Measurements from ENCODE around the gene HEXD.
"Not testable (repeated sequence)": the region's sequence is repeated elsewhere in the genome, so short reads cannot be mapped to it uniquely, and the experiment has no call there.

The HEXD gene

GRCh38 chr17:82452162-82452561, 34.0 kb downstream of the HEXD start:
- H3K9me3 Mint-ChIP-seq, result peaks cover 4% of the 10 kb centered on the region
- H3K4me1 Mint-ChIP-seq, result peaks cover 47% of the 10 kb centered on the region
- no peak for DNase-seq
- H3K36me3 Mint-ChIP-seq, result peaks cover 41% of the 10 kb centered on the region
- H3K27me3 Mint-ChIP-seq, result no peaks in the 10 kb centered on the region
- peak overlapping the region; percentile 98 for H3K27ac Mint-ChIP-seq
- CTCF ChIA-PET, result interaction anchor here (0.7 kb wide), 1 partner anchor 102 kb away, joined by 3 read pairs; no protein-coding TSS in a partner anchor
- H3K4me3 Mint-ChIP-seq, result peak overlapping the region; percentile 96

- CTCF ChIA-PET, H3K27me3 Mint-ChIP-seq: not testable (repeated sequence)
- peaks cover 49% of the 10 kb centered on the region for H3K4me1 Mint-ChIP-seq
Observed at GRCh38 chr17:82453151-82453550, 35.0 kb downstream of the HEXD start.

GRCh38 chr17:82453706-82454105, 35.6 kb downstream of the HEXD start:
- H3K4me3 Mint-ChIP-seq, H3K27ac Mint-ChIP-seq, H3K9me3 Mint-ChIP-seq, DNase-seq, CTCF ChIA-PET, H3K27me3 Mint-ChIP-seq: not testable (repeated sequence)
- peaks cover 49% of the 10 kb centered on the region for H3K4me1 Mint-ChIP-seq
- peaks cover 42% of the 10 kb centered on the region for H3K36me3 Mint-ChIP-seq

More at GRCh38 chr17:82453151-82453550, 35.0 kb downstream of the HEXD start:
- H3K4me3 Mint-ChIP-seq, DNase-seq, H3K9me3 Mint-ChIP-seq: not testable (repeated sequence)
- peaks cover 42% of the 10 kb centered on the region for H3K36me3 Mint-ChIP-seq
- peak overlapping the region; percentile 69 for H3K27ac Mint-ChIP-seq

DNA sequence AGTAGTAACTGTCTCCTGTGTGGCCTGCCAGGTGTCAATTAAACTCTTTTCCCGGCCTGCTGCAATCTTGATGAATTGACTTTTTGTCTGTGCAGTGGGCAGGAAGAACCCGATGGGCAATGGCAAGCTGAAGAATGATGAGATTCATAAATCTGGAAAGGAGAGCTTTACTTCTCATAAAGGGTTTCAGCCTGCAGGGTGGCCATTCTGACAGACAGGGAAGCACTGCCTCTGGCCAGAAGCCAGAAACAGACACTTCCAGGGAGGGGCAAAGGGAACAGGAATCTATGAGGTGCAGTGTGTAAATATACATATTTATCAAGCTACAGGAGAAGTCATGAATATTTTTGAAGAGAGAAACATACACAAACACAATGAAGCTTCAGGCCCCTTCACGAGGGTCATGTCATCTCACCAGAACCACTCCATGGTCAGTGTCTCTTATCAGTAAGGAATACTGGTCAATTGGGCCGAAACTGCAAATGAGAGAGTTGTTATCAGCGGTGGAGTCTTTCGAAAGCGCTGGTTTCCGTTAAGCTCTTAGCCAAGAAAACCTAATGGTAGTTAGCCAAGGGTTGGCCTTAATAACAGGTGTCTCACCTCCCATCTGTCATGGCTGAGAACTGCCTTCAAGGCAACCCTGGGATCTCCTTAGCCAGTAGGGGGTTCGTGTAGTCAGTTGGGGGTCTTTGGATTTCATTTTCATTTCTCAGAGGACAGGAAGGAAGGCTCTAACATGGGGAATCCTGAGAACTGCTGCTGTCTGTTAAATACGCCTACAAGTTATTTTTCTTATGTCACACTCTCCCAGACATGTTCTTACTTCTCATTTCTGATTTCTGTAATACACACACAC, 39.2 kb downstream of the HEXD start:
- H3K27me3 Mint-ChIP-seq, result no peaks in the 10 kb centered on the region
- peak overlapping the region; percentile 94 for H3K4me3 Mint-ChIP-seq
- DNase-seq, result no peak
- peaks cover 4% of the 10 kb centered on the region for H3K9me3 Mint-ChIP-seq
- H3K36me3 Mint-ChIP-seq, result peaks cover 47% of the 10 kb centered on the region
- H3K27ac Mint-ChIP-seq, result peak overlapping the region; percentile 93
- peaks cover 46% of the 10 kb centered on the region for H3K4me1 Mint-ChIP-seq
- CTCF ChIA-PET, result interaction anchor here (1.2 kb wide), 1 partner anchor 38 kb away, joined by 3 read pairs; no protein-coding TSS in a partner anchor

DNA sequence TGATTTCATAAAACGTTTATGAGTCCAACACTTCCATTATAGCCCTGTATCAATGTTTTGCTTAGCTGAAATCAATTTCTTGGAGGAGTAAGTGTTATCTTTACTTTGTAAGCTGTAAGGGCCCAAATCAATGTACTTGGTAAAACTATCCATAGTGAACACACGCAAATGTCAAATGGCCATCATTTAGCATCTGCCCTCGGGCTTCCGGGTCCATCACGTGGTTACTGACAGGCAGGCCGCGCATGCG, 39.7 kb downstream of the HEXD start:
- CTCF ChIA-PET, result interaction anchor here (1.2 kb wide), 1 partner anchor 39 kb away, joined by 3 read pairs; no protein-coding TSS in a partner anchor
- no peak for DNase-seq
- Mint-ChIP-seq H3K27me3 (no peaks in the 10 kb centered on the region), H3K27ac (peak overlapping the region; percentile 93), H3K36me3 (peaks cover 50% of the 10 kb centered on the region), H3K4me1 (peaks cover 48% of the 10 kb centered on the region), H3K9me3 (peaks cover 4% of the 10 kb centered on the region), H3K4me3 (peak overlapping the region; percentile 94)

- peak within 1 kb of the TSS; percentile 93 for H3K27ac Mint-ChIP-seq
- peak within 1 kb of the TSS; percentile 94 for H3K4me3 Mint-ChIP-seq
- H3K27me3 Mint-ChIP-seq, result no peaks in the 10 kb centered on the region
- DNase-seq, result peak; percentile 98
- H3K4me1 Mint-ChIP-seq, result peaks cover 48% of the 10 kb centered on the region
- CTCF ChIA-PET, result interaction anchor here (1.2 kb wide), 1 partner anchor 39 kb away, joined by 3 read pairs; no protein-coding TSS in a partner anchor
- H3K36me3 Mint-ChIP-seq, result peaks cover 52% of the 10 kb centered on the region
- H3K9me3 Mint-ChIP-seq, result peaks cover 4% of the 10 kb centered on the region
Observed at GRCh38 chr17:82458179-82458884, 40.2 kb downstream of the HEXD start, which contains the start of gene NARF. TSS of gene NARF (plus strand) at chr17:82458741. CDS start at chr17:82458804, 63 bp downstream.

- Mint-ChIP-seq H3K36me3 (peaks cover 58% of the 10 kb centered on the region), H3K9me3 (peaks cover 4% of the 10 kb centered on the region), H3K27me3 (no peaks in the 10 kb centered on the region), H3K27ac (peak overlapping the region; percentile 91), H3K4me3 (peak overlapping the region; percentile 94), H3K4me1 (peaks cover 52% of the 10 kb centered on the region)
- peak; percentile 60 for DNase-seq
- CTCF ChIA-PET, result no interaction called here
Observed at GRCh38 chr17:82458885-82459424, 40.8 kb downstream of the HEXD start.

GRCh38 chr17:82459936-82460335, 41.8 kb downstream of the HEXD start:
- H3K27me3 Mint-ChIP-seq, H3K9me3 Mint-ChIP-seq, CTCF ChIA-PET, DNase-seq: not testable (repeated sequence)
- peak overlapping the region; percentile 91 for H3K27ac Mint-ChIP-seq
- peak overlapping the region; percentile 94 for H3K4me3 Mint-ChIP-seq
- H3K4me1 Mint-ChIP-seq, result peaks cover 62% of the 10 kb centered on the region
- H3K36me3 Mint-ChIP-seq, result peaks cover 64% of the 10 kb centered on the region

- peak overlapping the region; percentile 75 for H3K27ac Mint-ChIP-seq
- peaks cover 64% of the 10 kb centered on the region for H3K4me1 Mint-ChIP-seq
- no peaks in the 10 kb centered on the region for H3K9me3 Mint-ChIP-seq
- no peaks in the 10 kb centered on the region for H3K27me3 Mint-ChIP-seq
- H3K36me3 Mint-ChIP-seq, result peaks cover 69% of the 10 kb centered on the region
- CTCF ChIA-PET, result no interaction called here
- no peak for DNase-seq
- H3K4me3 Mint-ChIP-seq, result no peak overlapping the region
Observed at GRCh38 chr17:82461827-82462524, 43.8 kb downstream of the HEXD start.

- no peak for DNase-seq
- peaks cover 64% of the 10 kb centered on the region for H3K36me3 Mint-ChIP-seq
- peaks cover 53% of the 10 kb centered on the region for H3K4me1 Mint-ChIP-seq
- CTCF ChIA-PET, result interaction anchor here (1.4 kb wide), 1 partner anchor 12 kb away, joined by 3 read pairs; no protein-coding TSS in a partner anchor
- no peaks in the 10 kb centered on the region for H3K9me3 Mint-ChIP-seq
- H3K4me3 Mint-ChIP-seq, result no peak overlapping the region
- H3K27me3 Mint-ChIP-seq, result no peaks in the 10 kb centered on the region
- H3K27ac Mint-ChIP-seq, result peak overlapping the region; percentile 62
Observed at GRCh38 chr17:82463391-82463790, 45.2 kb downstream of the HEXD start.

GRCh38 chr17:82463925-82464566, 45.9 kb downstream of the HEXD start:
- H3K4me1 Mint-ChIP-seq, result peaks cover 53% of the 10 kb centered on the region
- no peak overlapping the region for H3K4me3 Mint-ChIP-seq
- CTCF ChIA-PET, result interaction anchor here (1.4 kb wide), 1 partner anchor 12 kb away, joined by 3 read pairs; no protein-coding TSS in a partner anchor

GRCh38 chr17:82464567-82464929, 46.4 kb downstream of the HEXD start:
- Mint-ChIP-seq H3K27ac (peak overlapping the region; percentile 62), H3K9me3 (no peaks in the 10 kb centered on the region), H3K27me3 (no peaks in the 10 kb centered on the region), H3K36me3 (peaks cover 67% of the 10 kb centered on the region), H3K4me3 (no peak overlapping the region), H3K4me1 (peaks cover 49% of the 10 kb centered on the region)
- DNase-seq, result no peak
- CTCF ChIA-PET, result no interaction called here

More at GRCh38 chr17:82463925-82464566, 45.9 kb downstream of the HEXD start:
- Mint-ChIP-seq H3K27me3 (no peaks in the 10 kb centered on the region), H3K9me3 (no peaks in the 10 kb centered on the region), H3K36me3 (peaks cover 68% of the 10 kb centered on the region), H3K27ac (peak overlapping the region; percentile 62)
- no peak for DNase-seq

DNA sequence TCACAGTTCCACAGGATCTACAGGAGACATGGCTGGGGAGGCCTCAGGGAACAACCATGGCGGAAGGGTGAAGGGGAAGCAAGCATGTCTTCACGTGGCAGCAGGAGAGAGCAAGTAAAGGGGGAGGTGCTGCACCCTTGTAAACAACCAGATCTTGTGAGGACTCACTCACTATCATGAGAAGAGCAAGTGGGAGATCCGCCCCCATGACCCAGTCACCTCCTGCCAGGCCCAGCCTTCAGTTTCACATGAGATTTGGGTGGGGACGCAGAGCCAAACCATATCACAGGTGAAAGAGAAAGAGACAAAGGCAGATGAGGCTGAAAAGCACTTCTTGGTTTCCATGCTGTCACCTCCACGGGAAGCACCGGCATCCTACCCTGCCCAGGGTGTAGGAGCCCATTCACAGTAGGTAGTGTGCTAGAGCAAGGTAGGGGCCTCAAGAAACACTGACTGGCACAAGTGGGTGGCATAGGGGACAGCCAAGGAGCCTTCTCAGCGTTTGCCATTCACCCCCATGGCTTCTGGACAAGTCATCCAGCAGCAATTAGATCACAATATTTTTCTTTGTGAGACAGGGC, 47.0 kb downstream of the HEXD start:
- H3K4me3 Mint-ChIP-seq, result no peak overlapping the region
- H3K9me3 Mint-ChIP-seq, result no peaks in the 10 kb centered on the region
- CTCF ChIA-PET, result no interaction called here
- peaks cover 65% of the 10 kb centered on the region for H3K36me3 Mint-ChIP-seq
- peak; percentile 56 for DNase-seq
- H3K4me1 Mint-ChIP-seq, result peaks cover 45% of the 10 kb centered on the region
- no peaks in the 10 kb centered on the region for H3K27me3 Mint-ChIP-seq
- peak overlapping the region; percentile 50 for H3K27ac Mint-ChIP-seq

All from activated naive CD4-positive, alpha-beta T cell treated with anti-CD3 and anti-CD28 coated beads, Interleukin-2, amount 10 ng/mL, durations not matched to agents 7 days and 5 days (primary cell).